IMR-90 (cell line): ENCODE results near the gene EZR. TPM values are rescaled to one million over a fixed set of nuclear protein-coding genes. Genes with fewer than 3 reads are reported as not detected.

Source experiments
- ATAC-seq: fragments of 200-7000 bp; cut with Tn5 transposase; 2 replicates; pipeline ENCODE4 v1.9.1; 2020; ENCODE audit warnings: low read depth, mild to moderate bottlenecking, moderate library complexity
- BruUV-seq: library from RNA; stranded (reverse); fragments of 400-500 nt; replicated peaks from 2 replicates; lab custom pipeline; 2021; lab: Mats Ljungman, UMichigan
- CTCF ChIA-PET: fragments of 300-600 bp; formaldehyde crosslinking; extraction: SDS; loops from one replicate; lab custom pipeline; 2021; ENCODE audit warnings: antibody characterized with exemption; lab: Yijun Ruan, JAX
- POLR2A ChIA-PET: fragments of 300-600 bp; sonication (Branson Sonifier 250); formaldehyde crosslinking; loops from one replicate; lab custom pipeline; 2022; ENCODE audit warnings: antibody characterized with exemption; ENCODE audit not compliant: unreplicated experiment; lab: Charles Lee
- DNase-seq: peaks from one replicate; pipeline ENCODE4 v3.0.0; 2013
- H2AFZ ChIP-seq: replicated peaks from 2 replicates; pipeline ENCODE3; 2013; ENCODE audit warnings: low read length, mild to moderate bottlenecking; ENCODE audit not compliant: poor library complexity
- H2AK5ac ChIP-seq: 2 replicates; pipeline ENCODE4 v1.6.1; 2013; ENCODE audit warnings: low read depth, low read length, inconsistent platforms
- H2AK9ac ChIP-seq: replicated peaks from 2 replicates; pipeline ENCODE3; 2013; ENCODE audit warnings: mild to moderate bottlenecking, low read depth, low read length, moderate library complexity; ENCODE audit not compliant: poor library complexity
- H2BK120ac ChIP-seq: 2 replicates; pipeline ENCODE4 v1.6.1; 2013; ENCODE audit warnings: low read depth, low read length, inconsistent platforms
- H2BK15ac ChIP-seq: 3 replicates; pipeline ENCODE4 v1.6.1; 2013; ENCODE audit warnings: low read depth, low read length, inconsistent platforms
- H2BK20ac ChIP-seq: 2 replicates; pipeline ENCODE4 v1.6.1; 2013; ENCODE audit warnings: low read depth, mild to moderate bottlenecking, inconsistent platforms, low read length, moderate library complexity
- H2BK5ac ChIP-seq: 2 replicates; pipeline ENCODE4 v1.6.1; 2013; ENCODE audit warnings: mild to moderate bottlenecking, low read depth, low read length, inconsistent platforms; ENCODE audit not compliant: poor library complexity, severe bottlenecking
- H3K14ac ChIP-seq: replicated peaks from 2 replicates; pipeline ENCODE4 v1.6.1; 2013; ENCODE audit warnings: low read depth, low read length, inconsistent platforms
- H3K18ac ChIP-seq: 2 replicates; pipeline ENCODE4 v1.6.1; 2013; ENCODE audit warnings: low read depth, low read length, control low read depth
- H3K23ac ChIP-seq: 2 replicates; pipeline ENCODE4 v1.6.1; 2013; ENCODE audit warnings: low read depth, low read length, inconsistent platforms
- H3K27ac ChIP-seq: 2 replicates; pipeline ENCODE4 v1.5.1; 2013; ENCODE audit warnings: mild to moderate bottlenecking, control low read depth, low read length; ENCODE audit not compliant: insufficient read depth
- H3K27me3 ChIP-seq: 2 replicates; pipeline ENCODE4 v1.6.1; 2013; ENCODE audit warnings: low read length; ENCODE audit not compliant: control insufficient read depth, insufficient read depth
- H3K36me3 ChIP-seq: 2 replicates; pipeline ENCODE4 v1.6.1; 2013; ENCODE audit warnings: low read length, mixed read lengths; ENCODE audit not compliant: control insufficient read depth, insufficient read depth
- H3K4ac ChIP-seq: 2 replicates; pipeline ENCODE4 v1.6.1; 2013; ENCODE audit warnings: low read depth, low read length, inconsistent platforms
- H3K4me1 ChIP-seq: 2 replicates; pipeline ENCODE4 v1.6.1; 2013; ENCODE audit warnings: low read length, mixed read lengths; ENCODE audit not compliant: control insufficient read depth, insufficient read depth
- H3K4me2 ChIP-seq: 2 replicates; pipeline ENCODE4 v1.6.1; 2013; ENCODE audit warnings: low read depth, mild to moderate bottlenecking, control low read depth, low read length, moderate library complexity
- H3K4me3 ChIP-seq: 2 replicates; pipeline ENCODE4 v1.5.1; 2013; ENCODE audit warnings: low read depth, mild to moderate bottlenecking, control low read depth, low read length, moderate library complexity; ENCODE audit not compliant: insufficient read depth
- H3K56ac ChIP-seq: 2 replicates; pipeline ENCODE4 v1.6.1; 2013; ENCODE audit warnings: low read length, inconsistent platforms; ENCODE audit not compliant: insufficient read depth; ENCODE audit errors: extremely low read depth
- H3K79me1 ChIP-seq, 2 experiments: 2 replicates each; pipeline ENCODE4 v1.6.1; 2013; ENCODE audit warnings: low read length in 2 of 2, inconsistent platforms in 1 of 2, low read depth in 1 of 2
- H3K9ac ChIP-seq: 2 replicates; pipeline ENCODE4 v1.6.1; 2013; ENCODE audit warnings: low read depth, low read length, control low read depth
- H3K9me1 ChIP-seq: 2 replicates; pipeline ENCODE4 v1.6.1; 2013; ENCODE audit warnings: low read length, inconsistent platforms; ENCODE audit not compliant: insufficient read depth
- H3K9me3 ChIP-seq: 2 replicates; pipeline ENCODE4 v1.6.1; 2013; ENCODE audit warnings: low read length; ENCODE audit not compliant: control insufficient read depth, insufficient read depth
- H4K20me1 ChIP-seq: 2 replicates; pipeline ENCODE4 v1.6.1; 2013; ENCODE audit warnings: low read length, inconsistent platforms; ENCODE audit not compliant: insufficient read depth
- H4K5ac ChIP-seq: 2 replicates; pipeline ENCODE4 v1.6.1; 2013; ENCODE audit warnings: mild to moderate bottlenecking, low read depth, low read length, control low read depth
- H4K8ac ChIP-seq, 2 experiments: 2 replicates each; pipeline ENCODE4 v1.6.1; 2013; ENCODE audit warnings: low read depth in 2 of 2, low read length in 2 of 2, control low read depth in 1 of 2, inconsistent platforms in 1 of 2
- H4K91ac ChIP-seq: 2 replicates; pipeline ENCODE4 v1.6.1; 2013; ENCODE audit warnings: low read depth, low read length, inconsistent platforms; ENCODE audit not compliant: insufficient read depth
- BHLHE40 ChIP-seq: fragments of 150-350 bp; IDR thresholded peaks from 2 replicates; pipeline ENCODE4 v1.6.1; 2016; ENCODE audit warnings: mild to moderate bottlenecking, low read depth, low read length
- CEBPB ChIP-seq: IDR thresholded peaks from 2 replicates; pipeline ENCODE4 v1.6.1; 2012; ENCODE audit warnings: low read depth, low read length, improper control_type of control experiment
- CHD1 ChIP-seq: IDR thresholded peaks from 2 replicates; pipeline ENCODE4 v1.6.1; 2012; ENCODE audit warnings: low read depth, low read length, improper control_type of control experiment
- FOS ChIP-seq: fragments of 150-350 bp; IDR thresholded peaks from 2 replicates; pipeline ENCODE4 v1.6.1; 2016; ENCODE audit warnings: low read depth, low read length
- MAFK ChIP-seq: IDR thresholded peaks from 2 replicates; pipeline ENCODE4 v1.6.1; 2012; ENCODE audit warnings: low read depth, low read length, improper control_type of control experiment
- MAZ ChIP-seq: IDR thresholded peaks from 2 replicates; pipeline ENCODE4 v1.6.1; 2012; ENCODE audit warnings: low read depth, mild to moderate bottlenecking, low read length, improper control_type of control experiment, moderate library complexity, borderline replicate concordance
- MXI1 ChIP-seq: IDR thresholded peaks from 2 replicates; pipeline ENCODE4 v1.6.1; 2012; ENCODE audit warnings: low read depth, mild to moderate bottlenecking, low read length, moderate library complexity, borderline replicate concordance
- NFE2L2 ChIP-seq: fragments of 150-350 bp; IDR thresholded peaks from 2 replicates; pipeline ENCODE4 v1.6.1; 2016; ENCODE audit warnings: low read depth, mild to moderate bottlenecking, low read length
- RCOR1 ChIP-seq: IDR thresholded peaks from 2 replicates; pipeline ENCODE4 v1.6.1; 2012; ENCODE audit warnings: mild to moderate bottlenecking, low read length, improper control_type of control experiment; ENCODE audit not compliant: insufficient replicate concordance
- WGBS, 2 experiments: methylation state at CpG; one replicate each; pipeline versions ENCODE4 v1.1.5 to v1.1.7; 2013; ENCODE audit warnings: missing lambda C conversion rate in 2 of 2; ENCODE audit not compliant: insufficient read length in 1 of 2; ENCODE audit errors: extremely low coverage in 2 of 2; 5-methylcytosine and 5-hydroxymethylcytosine counted together
- dilution Hi-C: fragments of 300-500 bp; cut with HindIII; formaldehyde crosslinking; loops from one replicate; pipeline ENCODE4 v1.14.3; 2018; ENCODE audit warnings: low sequenced_read_pairs; ENCODE audit not compliant: unreplicated experiment
- in situ Hi-C: fragments of 300-500 bp; cut with MboI; formaldehyde crosslinking; loops from 3 replicates; pipeline ENCODE4 v1.14.3; 2019; ENCODE audit warnings: low sequenced_read_pairs, inconsistent platforms, mixed read lengths
- intact Hi-C: fragments of 100-400 bp; cut with micrococcal nuclease; formaldehyde crosslinking; loops from 2 replicates; pipeline ENCODE4 v1.10.0; 2022
- polyA plus RNA-seq, 3 experiments: library from polyadenylated mRNA; depleted of rRNA; stranded (reverse); fragments of >200 nt; gene quantifications; 2 replicates each; pipeline ENCODE4 v1.2.3, GENCODE V29; 2012; ENCODE audit warnings: low replicate concordance in 1 of 3
- total RNA-seq: library from RNA; depleted of rRNA; stranded (reverse); fragments of >200 nt; gene quantifications from 2 replicates; pipeline ENCODE4 v1.2.3, GENCODE V29; 2012
- TF ChIP-seq, protein P1 (sequence below): conservative IDR thresholded peaks from 2 replicates; pipeline ENCODE4 v1.5.1; 2012; ENCODE audit warnings: mild to moderate bottlenecking, low read depth, low read length, improper control_type of control experiment
- TF ChIP-seq, protein P2 (sequence below): fragments of 150-350 bp; IDR thresholded peaks from 2 replicates; pipeline ENCODE4 v1.6.1; 2016; ENCODE audit warnings: low read depth, mild to moderate bottlenecking, low read length, moderate library complexity, borderline replicate concordance

Gene EZR
- total and polyA plus RNA-seq, 2 of the 4 experiments (the other 2 are of a cell fraction) = 83.8 to 145 TPM

DNA sequence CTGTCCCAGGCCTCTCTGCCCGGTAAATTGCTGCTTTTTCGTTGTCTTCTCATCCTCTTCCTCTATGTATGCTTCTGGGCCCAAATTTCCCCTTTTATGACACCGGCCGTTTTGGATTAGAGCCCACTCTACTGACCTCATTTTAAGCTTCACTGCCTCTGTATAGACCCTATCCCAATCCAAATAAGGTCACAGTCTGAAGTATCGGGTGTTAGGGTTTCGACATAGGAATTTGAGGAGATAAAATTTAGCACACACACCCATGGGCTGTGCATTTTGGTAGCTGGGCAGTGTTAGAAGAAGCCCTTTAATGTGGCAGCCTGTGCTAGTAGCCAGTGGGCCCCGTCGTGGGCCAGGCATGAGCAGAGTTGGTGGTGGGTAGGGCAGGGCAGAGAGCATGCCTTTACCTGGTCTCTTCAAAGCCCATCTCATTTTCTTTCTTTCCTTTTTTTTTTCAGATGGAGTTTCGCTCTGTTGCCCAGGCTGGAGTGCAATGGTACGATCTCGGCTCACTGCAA is 27.9 kb upstream of the EZR start:
- H3K79me1 ChIP-seq = no peaks in the 10 kb centered on the region
- H2BK20ac ChIP-seq = no peak overlapping the region
- no peak overlapping the region for H2BK15ac ChIP-seq
- intact Hi-C loops = no loop called here
- peaks cover 8% of the 10 kb centered on the region for H3K4me1 ChIP-seq
- H3K27ac ChIP-seq = no peak overlapping the region
- H2AK5ac ChIP-seq = no peak overlapping the region
- H4K8ac ChIP-seq = no peak overlapping the region
- no TSS peak for BruUV-seq
- no peaks in the 10 kb centered on the region for H3K36me3 ChIP-seq
- H3K9me1 ChIP-seq = no peaks in the 10 kb centered on the region; the same call in 1 of the 2 replicates
- WGBS, 2 experiments = 61% methylated on average over 2 of the region's 11 CpGs; no CpG with 5 or more reads in 1 of the 2 experiments
- CTCF ChIA-PET = no interaction called here
- H3K23ac ChIP-seq = no peak overlapping the region
- POLR2A ChIA-PET = no interaction called here
- H4K20me1 ChIP-seq = no peaks in the 10 kb centered on the region
- H3K4me2 ChIP-seq = no peak overlapping the region
- in situ Hi-C loops = no loop called here
- no peak overlapping the region for H3K4me3 ChIP-seq
- TF ChIP-seq, protein P1, sequence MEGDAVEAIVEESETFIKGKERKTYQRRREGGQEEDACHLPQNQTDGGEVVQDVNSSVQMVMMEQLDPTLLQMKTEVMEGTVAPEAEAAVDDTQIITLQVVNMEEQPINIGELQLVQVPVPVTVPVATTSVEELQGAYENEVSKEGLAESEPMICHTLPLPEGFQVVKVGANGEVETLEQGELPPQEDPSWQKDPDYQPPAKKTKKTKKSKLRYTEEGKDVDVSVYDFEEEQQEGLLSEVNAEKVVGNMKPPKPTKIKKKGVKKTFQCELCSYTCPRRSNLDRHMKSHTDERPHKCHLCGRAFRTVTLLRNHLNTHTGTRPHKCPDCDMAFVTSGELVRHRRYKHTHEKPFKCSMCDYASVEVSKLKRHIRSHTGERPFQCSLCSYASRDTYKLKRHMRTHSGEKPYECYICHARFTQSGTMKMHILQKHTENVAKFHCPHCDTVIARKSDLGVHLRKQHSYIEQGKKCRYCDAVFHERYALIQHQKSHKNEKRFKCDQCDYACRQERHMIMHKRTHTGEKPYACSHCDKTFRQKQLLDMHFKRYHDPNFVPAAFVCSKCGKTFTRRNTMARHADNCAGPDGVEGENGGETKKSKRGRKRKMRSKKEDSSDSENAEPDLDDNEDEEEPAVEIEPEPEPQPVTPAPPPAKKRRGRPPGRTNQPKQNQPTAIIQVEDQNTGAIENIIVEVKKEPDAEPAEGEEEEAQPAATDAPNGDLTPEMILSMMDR = no peak
- no peak for TF ChIP-seq RCOR1
- TF ChIP-seq CEBPB = no peak
- TF ChIP-seq BHLHE40 = no peak
- TF ChIP-seq MAFK = no peak
- no peak for TF ChIP-seq MXI1
- no peak for TF ChIP-seq NFE2L2
- no peak for TF ChIP-seq MAZ
- TF ChIP-seq FOS = no peak
- TF ChIP-seq, protein P2, sequence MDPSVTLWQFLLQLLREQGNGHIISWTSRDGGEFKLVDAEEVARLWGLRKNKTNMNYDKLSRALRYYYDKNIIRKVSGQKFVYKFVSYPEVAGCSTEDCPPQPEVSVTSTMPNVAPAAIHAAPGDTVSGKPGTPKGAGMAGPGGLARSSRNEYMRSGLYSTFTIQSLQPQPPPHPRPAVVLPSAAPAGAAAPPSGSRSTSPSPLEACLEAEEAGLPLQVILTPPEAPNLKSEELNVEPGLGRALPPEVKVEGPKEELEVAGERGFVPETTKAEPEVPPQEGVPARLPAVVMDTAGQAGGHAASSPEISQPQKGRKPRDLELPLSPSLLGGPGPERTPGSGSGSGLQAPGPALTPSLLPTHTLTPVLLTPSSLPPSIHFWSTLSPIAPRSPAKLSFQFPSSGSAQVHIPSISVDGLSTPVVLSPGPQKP = no peak
- no peak for TF ChIP-seq CHD1
- ATAC-seq = no peak
- no peak overlapping the region for H3K9ac ChIP-seq
- dilution Hi-C loops = no loop called here
- DNase-seq = no peak
- H2BK120ac ChIP-seq = no peak overlapping the region
- H2BK5ac ChIP-seq = no peak overlapping the region
- no peak overlapping the region for H3K14ac ChIP-seq
- no peak overlapping the region for H3K18ac ChIP-seq
- H3K27me3 ChIP-seq = no peaks in the 10 kb centered on the region
- H3K56ac ChIP-seq = no peak overlapping the region
- H2AK9ac ChIP-seq = no peak overlapping the region
- H3K9me3 ChIP-seq = no peaks in the 10 kb centered on the region
- no peak overlapping the region for H4K5ac ChIP-seq
- H4K91ac ChIP-seq = no peak overlapping the region
- no peak overlapping the region for H3K4ac ChIP-seq
- no peak overlapping the region for H2AFZ ChIP-seq
